SK-N-SH (cell line): ENCODE measurements around the gene ZDBF2. TPM values are rescaled to one million over a fixed set of nuclear protein-coding genes. Genes with fewer than 3 reads are reported as not detected.

Experiments
- CTCF ChIA-PET: fragments of 300-600, 350-600 bp; formaldehyde crosslinking; extraction: SDS; loops from one replicate; lab custom pipeline; 2021; lab: Yijun Ruan, JAX
- POLR2A ChIA-PET: fragments of 350-600 bp; sonication (Branson Sonifier 250); formaldehyde crosslinking; extraction: SDS; loops from one replicate; lab custom pipeline; 2020; ENCODE audit warnings: antibody characterized with exemption, inconsistent platforms; lab: Yijun Ruan, JAX
- DNase-seq: peaks from one replicate; pipeline ENCODE4 v3.0.0; 2012
- H2AFZ ChIP-seq: fragments of 200-600 bp; sonication (generic); 2 replicates; pipeline ENCODE4 v1.8.1; 2016; ENCODE audit warnings: antibody characterized with exemption, mild to moderate bottlenecking, low read depth
- H3F3A ChIP-seq: fragments of 200-600 bp; sonication (generic); replicated peaks from 2 replicates; pipeline ENCODE3; 2016; ENCODE audit warnings: antibody characterized with exemption, mild to moderate bottlenecking; ENCODE audit not compliant: insufficient read depth
- H3K27ac ChIP-seq, 2 experiments: fragments of 200-500 bp in 1 of 2; fragments of 200-600 bp in 1 of 2; sonication (Bioruptor generic) in 1 of 2; sonication (generic), shearing (Covaris generic) in 1 of 2; 2 replicates each; pipeline versions ENCODE4 v1.5.1 to v1.6.1; 2014 to 2016; ENCODE audit warnings: low read depth in 2 of 2, inconsistent platforms in 1 of 2, low read length in 1 of 2, mild to moderate bottlenecking in 1 of 2, mixed read lengths in 1 of 2
- H3K27me3 ChIP-seq: fragments of 200-600 bp; sonication (generic), shearing (Covaris generic); 2 replicates; pipeline ENCODE4 v1.6.1; 2016; ENCODE audit warnings: mixed run types; ENCODE audit not compliant: insufficient read depth
- H3K36me3 ChIP-seq, 2 experiments: fragments of 200-500 bp in 1 of 2; fragments of 200-600 bp in 1 of 2; sonication (Bioruptor generic) in 1 of 2; sonication (generic) in 1 of 2; replicated peaks in 1 of 2; 2 replicates each; pipeline versions ENCODE3 to v1.5.1; 2014 to 2016; ENCODE audit warnings: low read length in 1 of 2, mild to moderate bottlenecking in 1 of 2; ENCODE audit not compliant: insufficient read depth in 2 of 2, control insufficient read depth in 1 of 2
- H3K4me1 ChIP-seq, 2 experiments: fragments of 200-500 bp in 1 of 2; fragments of 200-600 bp in 1 of 2; sonication (Bioruptor generic) in 1 of 2; sonication (generic), shearing (Covaris generic) in 1 of 2; 2 replicates each; pipeline versions ENCODE4 v1.5.1 to v1.6.1; 2014 to 2016; ENCODE audit warnings: low read depth in 1 of 2, low read length in 1 of 2, mixed run types in 1 of 2; ENCODE audit not compliant: insufficient read depth in 2 of 2, control insufficient read depth in 1 of 2
- H3K4me2 ChIP-seq: fragments of 200-600 bp; sonication (generic), shearing (Covaris generic); 2 replicates; pipeline ENCODE4 v1.6.1; 2017; ENCODE audit warnings: mixed run types
- H3K4me3 ChIP-seq, 2 experiments: fragments of 200-500 bp in 1 of 2; fragments of 200-600 bp in 1 of 2; sonication (Bioruptor generic) in 1 of 2; sonication (generic), shearing (Covaris generic) in 1 of 2; 2 replicates each; pipeline versions ENCODE4 v1.5.1 to v1.8.1; 2014 to 2016; ENCODE audit warnings: low read depth in 2 of 2, inconsistent platforms in 1 of 2, low read length in 1 of 2, mild to moderate bottlenecking in 1 of 2, mixed read lengths in 1 of 2, moderate library complexity in 1 of 2
- H3K79me2 ChIP-seq: fragments of 200-600 bp; sonication (generic); 2 replicates; pipeline ENCODE4 v1.8.1; 2017; ENCODE audit warnings: mild to moderate bottlenecking; ENCODE audit not compliant: insufficient read depth
- H3K9ac ChIP-seq: fragments of 200-600 bp; sonication (generic); 2 replicates; pipeline ENCODE4 v1.6.1; 2017; ENCODE audit warnings: mixed run types
- H3K9me2 ChIP-seq: fragments of 200-600 bp; sonication (generic); 2 replicates; pipeline ENCODE4 v1.6.1; 2017; ENCODE audit warnings: mixed run types
- H3K9me3 ChIP-seq: fragments of 200-600 bp; sonication (generic); 2 replicates; pipeline ENCODE4 v1.6.1; 2017; ENCODE audit warnings: mixed run types, mild to moderate bottlenecking, moderate library complexity
- H4K20me1 ChIP-seq: fragments of 200-600 bp; sonication (generic); 2 replicates; pipeline ENCODE4 v1.6.1; 2017; ENCODE audit warnings: mild to moderate bottlenecking, mixed run types; ENCODE audit not compliant: insufficient read depth
- EZH2phosphoT487 ChIP-seq: fragments of 200-600 bp; sonication (generic); IDR thresholded peaks from 2 replicates; pipeline ENCODE4 v1.6.1; 2017; ENCODE audit warnings: low read depth, mixed run types, mild to moderate bottlenecking, antibody characterized with exemption, moderate library complexity, borderline replicate concordance
- FOSL2 ChIP-seq: IDR thresholded peaks from 2 replicates; pipeline ENCODE4 v1.4.0; 2012; ENCODE audit warnings: low read depth, mild to moderate bottlenecking, moderate library complexity, borderline replicate concordance
- FOXJ3 ChIP-seq: sonication (generic); formaldehyde crosslinking; IDR thresholded peaks from 2 replicates; pipeline ENCODE4 v1.5.1; 2020; ENCODE audit warnings: mild to moderate bottlenecking, missing genetic modification reagents
- GABPA ChIP-seq: IDR thresholded peaks from 2 replicates; pipeline ENCODE4 v1.4.0; 2012; ENCODE audit warnings: low read depth, mild to moderate bottlenecking
- GATA2 ChIP-seq: sonication (generic); formaldehyde crosslinking; IDR thresholded peaks from 2 replicates; pipeline ENCODE4 v1.5.0; 2020; ENCODE audit warnings: mild to moderate bottlenecking, missing genetic modification reagents
- MXI1 ChIP-seq: IDR thresholded peaks from 2 replicates; pipeline ENCODE4 v1.6.1; 2012; ENCODE audit warnings: mild to moderate bottlenecking, low read depth, low read length, improper control_type of control experiment
- NFIC ChIP-seq: IDR thresholded peaks from 2 replicates; pipeline ENCODE4 v1.4.0; 2012; ENCODE audit warnings: borderline replicate concordance
- NRF1 ChIP-seq: IDR thresholded peaks from 2 replicates; pipeline ENCODE4 v1.6.1; 2012; ENCODE audit warnings: low read depth, mild to moderate bottlenecking, low read length
- RAD21 ChIP-seq: IDR thresholded peaks from 2 replicates; pipeline ENCODE4 v1.6.1; 2012; ENCODE audit warnings: mild to moderate bottlenecking, low read length
- RCOR1 ChIP-seq: fragments of 150-350 bp; IDR thresholded peaks from 2 replicates; pipeline ENCODE4 v1.6.1; 2017; ENCODE audit warnings: antibody characterized with exemption, low read length
- RFX5 ChIP-seq: IDR thresholded peaks from 2 replicates; pipeline ENCODE4 v1.6.1; 2012; ENCODE audit warnings: mild to moderate bottlenecking, improper control_type of control experiment, low read length
- RXRA ChIP-seq: IDR thresholded peaks from 2 replicates; pipeline ENCODE4 v1.4.0; 2012; ENCODE audit warnings: low read depth, mild to moderate bottlenecking, borderline replicate concordance
- SMC3 ChIP-seq: IDR thresholded peaks from 2 replicates; pipeline ENCODE4 v1.6.1; 2012; ENCODE audit warnings: low read depth, low read length, improper control_type of control experiment
- TCF12 ChIP-seq: IDR thresholded peaks from 2 replicates; pipeline ENCODE4 v1.4.0; 2012
- WGBS: methylation state at CpG from one replicate; pipeline ENCODE4 v1.1.6; 2017; ENCODE audit warnings: low lambda C conversion rate; 5-methylcytosine and 5-hydroxymethylcytosine counted together
- polyA plus RNA-seq, 3 experiments: library from polyadenylated mRNA; depleted of rRNA; stranded (reverse); fragments of >200 nt; gene quantifications; 2 replicates each; pipeline ENCODE4 v1.2.3, GENCODE V29; 2012
- TF ChIP-seq, protein P1 (sequence below): fragments of 150-350 bp; IDR thresholded peaks from 2 replicates; pipeline ENCODE4 v1.6.1; 2017; ENCODE audit warnings: antibody characterized with exemption, low read length, low read depth, borderline replicate concordance
- TF ChIP-seq, protein P2 (sequence below): IDR thresholded peaks from 2 replicates; pipeline ENCODE4 v1.4.0; 2012; ENCODE audit warnings: low read depth, borderline replicate concordance
- TF ChIP-seq, protein P3 (sequence below): IDR thresholded peaks from 2 replicates; pipeline ENCODE4 v1.4.0; 2012; ENCODE audit warnings: low read depth, borderline replicate concordance
- TF ChIP-seq, protein P4 (sequence below): fragments of 150-350 bp; IDR thresholded peaks from 2 replicates; pipeline ENCODE4 v1.6.1; 2016; ENCODE audit warnings: mild to moderate bottlenecking, low read depth, low read length

Gene ZDBF2
- polyA plus RNA-seq, 1 of the 3 experiments (the other 2 are of a cell fraction) = 1.4 TPM

DNA sequence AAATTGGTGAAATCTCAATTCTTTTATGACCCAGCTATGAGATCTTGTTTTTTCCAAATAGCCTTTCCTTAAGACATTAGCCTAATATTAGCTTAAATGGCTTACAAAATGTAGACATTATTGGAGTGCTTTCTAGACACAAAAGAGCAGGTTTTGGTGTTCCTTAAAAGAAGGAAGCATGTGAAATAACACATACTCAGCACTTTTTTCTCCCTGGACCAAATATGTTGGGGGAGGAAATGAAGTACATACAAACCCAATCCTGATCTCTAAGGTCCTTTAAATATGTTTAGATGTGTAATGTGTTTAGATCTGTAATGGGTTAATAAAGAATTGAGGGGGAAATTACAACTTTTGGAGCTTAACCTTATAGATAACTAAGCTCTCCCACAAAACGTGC lies 3.4 kb upstream of the ZDBF2 start (continued):
- TF ChIP-seq RCOR1 (no peak), RXRA (no peak), FOXJ3 (CRISPR knock-in tag) (no peak), RAD21 (no peak), NRF1 (no peak), GABPA (no peak)
- TF ChIP-seq, protein P1, sequence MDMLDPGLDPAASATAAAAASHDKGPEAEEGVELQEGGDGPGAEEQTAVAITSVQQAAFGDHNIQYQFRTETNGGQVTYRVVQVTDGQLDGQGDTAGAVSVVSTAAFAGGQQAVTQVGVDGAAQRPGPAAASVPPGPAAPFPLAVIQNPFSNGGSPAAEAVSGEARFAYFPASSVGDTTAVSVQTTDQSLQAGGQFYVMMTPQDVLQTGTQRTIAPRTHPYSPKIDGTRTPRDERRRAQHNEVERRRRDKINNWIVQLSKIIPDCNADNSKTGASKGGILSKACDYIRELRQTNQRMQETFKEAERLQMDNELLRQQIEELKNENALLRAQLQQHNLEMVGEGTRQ = no peak
- TF ChIP-seq, protein P2, sequence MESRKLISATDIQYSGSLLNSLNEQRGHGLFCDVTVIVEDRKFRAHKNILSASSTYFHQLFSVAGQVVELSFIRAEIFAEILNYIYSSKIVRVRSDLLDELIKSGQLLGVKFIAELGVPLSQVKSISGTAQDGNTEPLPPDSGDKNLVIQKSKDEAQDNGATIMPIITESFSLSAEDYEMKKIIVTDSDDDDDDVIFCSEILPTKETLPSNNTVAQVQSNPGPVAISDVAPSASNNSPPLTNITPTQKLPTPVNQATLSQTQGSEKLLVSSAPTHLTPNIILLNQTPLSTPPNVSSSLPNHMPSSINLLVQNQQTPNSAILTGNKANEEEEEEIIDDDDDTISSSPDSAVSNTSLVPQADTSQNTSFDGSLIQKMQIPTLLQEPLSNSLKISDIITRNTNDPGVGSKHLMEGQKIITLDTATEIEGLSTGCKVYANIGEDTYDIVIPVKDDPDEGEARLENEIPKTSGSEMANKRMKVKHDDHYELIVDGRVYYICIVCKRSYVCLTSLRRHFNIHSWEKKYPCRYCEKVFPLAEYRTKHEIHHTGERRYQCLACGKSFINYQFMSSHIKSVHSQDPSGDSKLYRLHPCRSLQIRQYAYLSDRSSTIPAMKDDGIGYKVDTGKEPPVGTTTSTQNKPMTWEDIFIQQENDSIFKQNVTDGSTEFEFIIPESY = no peak

DNA sequence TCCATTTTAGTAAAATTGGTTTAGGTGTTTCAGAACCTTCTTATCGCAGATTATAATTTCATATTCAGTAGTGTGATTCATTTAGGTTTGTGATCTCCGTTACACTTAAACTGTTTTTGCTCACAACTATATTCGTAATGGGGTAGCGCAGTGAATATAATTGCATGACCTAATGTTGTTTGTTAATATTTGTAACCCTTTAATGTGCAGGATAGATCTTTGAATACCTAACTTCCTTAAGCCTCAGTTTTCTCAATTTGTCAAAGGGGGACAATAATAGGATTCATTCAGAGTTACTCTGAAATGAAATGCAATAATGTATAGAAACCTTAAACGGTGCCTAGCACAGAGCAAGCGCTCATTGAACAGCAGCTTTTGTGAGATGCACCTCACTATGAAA lies 558 bp upstream of the ZDBF2 start:
- Histone ChIP-seq H3K9ac (peak overlapping the region; percentile 71; the same call in 1 of the 2 replicates), H3K9me3 (no peaks in the 10 kb centered on the region), H3K27ac (peak overlapping the region; percentile 6 to 50; a peak in 3 of 4 replicates), H4K20me1 (no peaks in the 10 kb centered on the region), H3K79me2 (peaks cover 24% of the 10 kb centered on the region), H3K36me3 (no peaks in the 10 kb centered on the region), H3K9me2 (no peaks in the 10 kb centered on the region), H3K27me3 (peaks cover 10% of the 10 kb centered on the region), H2AFZ (peak overlapping the region; percentile 4; the same call in 1 of the 2 replicates), H3F3A (no peaks in the 10 kb centered on the region), H3K4me3 (peak overlapping the region; percentile 63 to 69; a peak in 3 of 4 replicates), H3K4me2 (peak overlapping the region; percentile 75), H3K4me1 (peaks cover 0 to 3% of the 10 kb centered on the region in 2 experiments; a peak in 2 of 4 replicates)
- CTCF ChIA-PET = no interaction called here
- no peak for DNase-seq
- 33% methylated on average over 6 of the region's 6 CpGs for WGBS
- TF ChIP-seq RFX5 = no peak
- no peak for TF ChIP-seq SMC3
- no peak for TF ChIP-seq EZH2phosphoT487
- no peak for TF ChIP-seq GABPA
- TF ChIP-seq TCF12 = no peak
- TF ChIP-seq GATA2 (CRISPR knock-in tag) = no peak
- TF ChIP-seq RCOR1 = no peak
- TF ChIP-seq FOXJ3 (CRISPR knock-in tag) = no peak
- no peak for TF ChIP-seq FOSL2
- TF ChIP-seq NFIC = no peak
- TF ChIP-seq, protein P3, sequence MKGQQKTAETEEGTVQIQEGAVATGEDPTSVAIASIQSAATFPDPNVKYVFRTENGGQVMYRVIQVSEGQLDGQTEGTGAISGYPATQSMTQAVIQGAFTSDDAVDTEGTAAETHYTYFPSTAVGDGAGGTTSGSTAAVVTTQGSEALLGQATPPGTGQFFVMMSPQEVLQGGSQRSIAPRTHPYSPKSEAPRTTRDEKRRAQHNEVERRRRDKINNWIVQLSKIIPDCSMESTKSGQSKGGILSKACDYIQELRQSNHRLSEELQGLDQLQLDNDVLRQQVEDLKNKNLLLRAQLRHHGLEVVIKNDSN = no peak
- TF ChIP-seq MXI1 = no peak
- TF ChIP-seq, protein P4, sequence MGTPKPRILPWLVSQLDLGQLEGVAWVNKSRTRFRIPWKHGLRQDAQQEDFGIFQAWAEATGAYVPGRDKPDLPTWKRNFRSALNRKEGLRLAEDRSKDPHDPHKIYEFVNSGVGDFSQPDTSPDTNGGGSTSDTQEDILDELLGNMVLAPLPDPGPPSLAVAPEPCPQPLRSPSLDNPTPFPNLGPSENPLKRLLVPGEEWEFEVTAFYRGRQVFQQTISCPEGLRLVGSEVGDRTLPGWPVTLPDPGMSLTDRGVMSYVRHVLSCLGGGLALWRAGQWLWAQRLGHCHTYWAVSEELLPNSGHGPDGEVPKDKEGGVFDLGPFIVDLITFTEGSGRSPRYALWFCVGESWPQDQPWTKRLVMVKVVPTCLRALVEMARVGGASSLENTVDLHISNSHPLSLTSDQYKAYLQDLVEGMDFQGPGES = no peak
- POLR2A ChIA-PET = no interaction called here
